Body of pancreas (tissue), 4 donors: ENCODE results near the gene GSG1L.

Experiments
- CTCF ChIP-seq, 7 experiments: fragments of 450-650 bp in 4 of 7; fragments of 200-600 bp in 3 of 7; sonication (generic) in 3 of 7; IDR thresholded peaks; one replicate each; pipeline ENCODE4 v1.5.1; 2016 to 2019; ENCODE audit warnings: antibody characterized with exemption in 7 of 7
- POLR2A ChIP-seq, 3 donors: fragments of 450-650 bp; IDR thresholded peaks; one replicate each; pipeline ENCODE4 v1.6.1; 2016; ENCODE audit warnings: antibody characterized with exemption in 3 of 3, mild to moderate bottlenecking in 2 of 3

GRCh38 chr16:27870116-27870798 lies 193.3 kb downstream of the GSG1L start:
- no peak for TF ChIP-seq CTCF (IDR thresholded peaks at IDR 0.05)
- no peak for TF ChIP-seq POLR2A (IDR thresholded peaks at IDR 0.05)
